Measurements from ENCODE around the gene SF3A2.
A peak's percentile ranks its signal among the peaks of the same experiment; 100 is the strongest.

Gene SF3A2

GRCh38 chr19:2240881-2241760 lies 4.5 kb downstream of the SF3A2 start:
- H3K4me3 Mint-ChIP-seq, result peak overlapping the region; percentile 96 to 99
- no peaks in the 10 kb centered on the region for H3K9me3 Mint-ChIP-seq
- H3K27ac Mint-ChIP-seq, result peak overlapping the region; percentile 33 to 93
- no peaks in the 10 kb centered on the region for H3K27me3 Mint-ChIP-seq
- DNase-seq (no peak), ATAC-seq (no peak)
- peaks cover 68% of the 10 kb centered on the region for H3K4me1 Mint-ChIP-seq

- no peaks in the 10 kb centered on the region for H3K9me3 Mint-ChIP-seq
- DNase-seq (no peak), ATAC-seq (no peak)
- H3K27me3 Mint-ChIP-seq, result no peaks in the 10 kb centered on the region
- H3K4me3 Mint-ChIP-seq, result peak overlapping the region in 1 of 2 donors; percentile 17
- peaks cover 60% of the 10 kb centered on the region for H3K4me1 Mint-ChIP-seq
- no peak overlapping the region for H3K27ac Mint-ChIP-seq
These were observed 5.5 kb downstream of the SF3A2 start for GRCh38 chr19:2242092-2242537.

GRCh38 chr19:2242816-2243215 lies 6.2 kb downstream of the SF3A2 start:
- H3K4me3 Mint-ChIP-seq, result no peak overlapping the region
- peaks cover 55% of the 10 kb centered on the region for H3K4me1 Mint-ChIP-seq
- H3K27me3 Mint-ChIP-seq, result no peaks in the 10 kb centered on the region
- peak overlapping the region in 1 of 2 donors; percentile 45 for H3K27ac Mint-ChIP-seq
- ATAC-seq, result no peak
- DNase-seq, result no peak
- H3K9me3 Mint-ChIP-seq, result no peaks in the 10 kb centered on the region

- no peak for ATAC-seq
- H3K9me3 Mint-ChIP-seq, result no peaks in the 10 kb centered on the region
- no peak overlapping the region for H3K4me3 Mint-ChIP-seq
- peaks cover 48% of the 10 kb centered on the region for H3K4me1 Mint-ChIP-seq
- no peaks in the 10 kb centered on the region for H3K27me3 Mint-ChIP-seq
- no peak for DNase-seq
- H3K27ac Mint-ChIP-seq, result peak overlapping the region in 1 of 2 donors; percentile 78
These were observed 6.9 kb downstream of the SF3A2 start for GRCh38 chr19:2243274-2244124.

GRCh38 chr19:2244125-2244411 lies 7.4 kb downstream of the SF3A2 start:
- ATAC-seq, result no peak
- Mint-ChIP-seq H3K4me3 (no peak overlapping the region), H3K9me3 (no peaks in the 10 kb centered on the region), H3K4me1 (peaks cover 42% of the 10 kb centered on the region), H3K27ac (no peak overlapping the region), H3K27me3 (no peaks in the 10 kb centered on the region)
- DNase-seq, result no peak

- Mint-ChIP-seq H3K9me3 (no peaks in the 10 kb centered on the region), H3K4me3 (no peak overlapping the region), H3K4me1 (peaks cover 38% of the 10 kb centered on the region), H3K27ac (no peak overlapping the region), H3K27me3 (no peaks in the 10 kb centered on the region)
- ATAC-seq, result no peak
- no peak for DNase-seq
These were observed 7.9 kb downstream of the SF3A2 start for GRCh38 chr19:2244486-2244885.

- Mint-ChIP-seq H3K9me3 (no peaks in the 10 kb centered on the region), H3K27me3 (peaks cover 5% of the 10 kb centered on the region), H3K4me3 (no peak overlapping the region), H3K4me1 (peaks cover 37% of the 10 kb centered on the region), H3K27ac (no peak overlapping the region)
- DNase-seq (no peak), ATAC-seq (no peak)
These were observed 8.6 kb downstream of the SF3A2 start for GRCh38 chr19:2245273-2245672.

- Mint-ChIP-seq H3K4me1 (peaks cover 33% of the 10 kb centered on the region), H3K27me3 (peaks cover 11% of the 10 kb centered on the region), H3K27ac (peak overlapping the region in 1 of 2 donors; percentile 61), H3K9me3 (no peaks in the 10 kb centered on the region), H3K4me3 (no peak overlapping the region)
- no peak for DNase-seq
- no peak for ATAC-seq
These were observed 9.5 kb downstream of the SF3A2 start for GRCh38 chr19:2246014-2246620.

GRCh38 chr19:2246801-2247361 lies 10.3 kb downstream of the SF3A2 start:
- no peak for DNase-seq
- H3K27ac Mint-ChIP-seq, result no peak overlapping the region
- no peaks in the 10 kb centered on the region for H3K9me3 Mint-ChIP-seq
- ATAC-seq, result no peak
- no peak overlapping the region for H3K4me3 Mint-ChIP-seq
- H3K27me3 Mint-ChIP-seq, result peaks cover 14% of the 10 kb centered on the region
- H3K4me1 Mint-ChIP-seq, result peaks cover 31% of the 10 kb centered on the region

GRCh38 chr19:2247433-2248101 lies 10.9 kb downstream of the SF3A2 start:
- ATAC-seq, result peak; percentile 17
- H3K9me3 Mint-ChIP-seq, result no peaks in the 10 kb centered on the region
- peaks cover 32% of the 10 kb centered on the region for H3K4me1 Mint-ChIP-seq

GRCh38 chr19:2248136-2249009 lies 11.7 kb downstream of the SF3A2 start:
- Mint-ChIP-seq H3K4me3 (no peak overlapping the region), H3K27ac (no peak overlapping the region), H3K27me3 (peaks cover 28% of the 10 kb centered on the region), H3K4me1 (peaks cover 27% of the 10 kb centered on the region), H3K9me3 (no peaks in the 10 kb centered on the region)
- DNase-seq (no peak), ATAC-seq (peak; percentile 27)

More at GRCh38 chr19:2247433-2248101, 10.9 kb downstream of the SF3A2 start:
- H3K4me3 Mint-ChIP-seq, result no peak overlapping the region
- no peak overlapping the region for H3K27ac Mint-ChIP-seq
- DNase-seq, result no peak
- H3K27me3 Mint-ChIP-seq, result peaks cover 21% of the 10 kb centered on the region

GRCh38 chr19:2249010-2249866 lies 12.6 kb downstream of the SF3A2 start, which contains the start of gene AMH:
TSS of gene AMH (plus strand) at chr19:2249323. CDS start at chr19:2249333, 10 bp downstream.
- Mint-ChIP-seq H3K27me3 (peaks cover 28% of the 10 kb centered on the region), H3K27ac (peak within 1 kb of the TSS in 1 of 2 donors; percentile 27), H3K9me3 (no peaks in the 10 kb centered on the region), H3K4me1 (peaks cover 32% of the 10 kb centered on the region), H3K4me3 (peak within 1 kb of the TSS in 1 of 2 donors; percentile 33)
- DNase-seq (no peak), ATAC-seq (no peak)
